Transverse colon (tissue), 4 donors: ENCODE data around the gene COL4A5. TPM values are rescaled to one million over a fixed set of nuclear protein-coding genes. Genes with fewer than 3 reads are reported as not detected.

Experiments
- DNase-seq: peaks from one replicate; pipeline ENCODE4 v3.0.0-alpha.2; 2019
- H3K27ac ChIP-seq, 4 donors: fragments of 200-600 bp; sonication (generic); 2 replicates each; pipeline ENCODE4 v1.5.1; 2016 to 2018; ENCODE audit warnings: inconsistent platforms in 4 of 4
- H3K27me3 ChIP-seq: fragments of 200-600 bp; sonication (generic); 2 replicates; pipeline ENCODE4 v1.5.1; 2017; ENCODE audit warnings: inconsistent platforms
- H3K36me3 ChIP-seq, 4 donors: fragments of 200-600 bp; sonication (generic); 2 replicates each; pipeline ENCODE4 v1.5.1; 2017 to 2019; ENCODE audit warnings: inconsistent platforms in 4 of 4
- H3K4me1 ChIP-seq, 4 donors: fragments of 200-600 bp; sonication (generic); 2 replicates each; pipeline ENCODE4 v1.5.1; 2017 to 2020; ENCODE audit warnings: inconsistent platforms in 4 of 4
- H3K4me3 ChIP-seq, 4 donors: fragments of 200-600 bp; sonication (generic); 1 replicate in 1 of 4; 2 replicates in 3 of 4; pipeline versions ENCODE4 v1.5.1 to v1.6.1; 2017 to 2019; ENCODE audit warnings: inconsistent platforms in 4 of 4
- H3K9me3 ChIP-seq, 2 donors: fragments of 200-600 bp; sonication (generic); 2 replicates each; pipeline ENCODE4 v1.5.1; 2017 to 2019; ENCODE audit warnings: inconsistent platforms in 2 of 2
- EP300 ChIP-seq: sonication (generic); formaldehyde crosslinking; IDR thresholded peaks from one replicate; pipeline ENCODE4 v1.6.1; 2017; ENCODE audit warnings: antibody characterized with exemption, low read depth
- POLR2A ChIP-seq: fragments of 450-650 bp; IDR thresholded peaks from one replicate; pipeline ENCODE4 v1.6.1; 2016; ENCODE audit warnings: antibody characterized with exemption, mild to moderate bottlenecking, moderate library complexity
- POLR2AphosphoS5 ChIP-seq, 3 donors: sonication (generic); formaldehyde crosslinking; IDR thresholded peaks; one replicate each; pipeline ENCODE4 v1.6.1; 2016; ENCODE audit warnings: antibody characterized with exemption in 3 of 3
- WGBS, 2 donors: methylation state at CpG; one replicate each; pipeline ENCODE4 v1.1.5; 2018; ENCODE audit warnings: low coverage in 1 of 2; 5-methylcytosine and 5-hydroxymethylcytosine counted together
- in situ Hi-C, 4 donors: fragments of 200-750 bp; cut with MboI; loops; one replicate each; pipeline versions ENCODE4 v1.15.0 to v1.15.1; 2017; ENCODE audit warnings: low sequenced_read_pairs in 3 of 4, low pct_ligation_motif_present in 1 of 4, low pct_unique_long_range_greater_than_20kb in 1 of 4
- intact Hi-C: fragments of 100-400 bp; cut with DNase I; formaldehyde crosslinking; loops from one replicate; pipeline ENCODE4 v1.15.1; 2023; ENCODE audit warnings: low total_unique reads
- total RNA-seq, 4 donors: library from RNA; depleted of rRNA; stranded (reverse); fragments of >200 nt; gene quantifications; one replicate each; pipeline ENCODE4 v1.1.0, GENCODE V29; 2016
- TF ChIP-seq, protein P1 (sequence below), 5 experiments: fragments of 200-600 bp in 3 of 5; fragments of 450-650 bp in 2 of 5; sonication (generic) in 3 of 5; IDR thresholded peaks; 1 replicate in 2 of 5; 2 replicates in 3 of 5; pipeline ENCODE4 v1.5.1; 2016 to 2017; ENCODE audit warnings: antibody characterized with exemption in 5 of 5, inconsistent platforms in 3 of 5, mild to moderate bottlenecking in 2 of 5, moderate library complexity in 1 of 5

The COL4A5 gene
- total RNA-seq, 4 donors from 2014 or later = 0.75 to 8.1 (median 2.8) TPM

DNA sequence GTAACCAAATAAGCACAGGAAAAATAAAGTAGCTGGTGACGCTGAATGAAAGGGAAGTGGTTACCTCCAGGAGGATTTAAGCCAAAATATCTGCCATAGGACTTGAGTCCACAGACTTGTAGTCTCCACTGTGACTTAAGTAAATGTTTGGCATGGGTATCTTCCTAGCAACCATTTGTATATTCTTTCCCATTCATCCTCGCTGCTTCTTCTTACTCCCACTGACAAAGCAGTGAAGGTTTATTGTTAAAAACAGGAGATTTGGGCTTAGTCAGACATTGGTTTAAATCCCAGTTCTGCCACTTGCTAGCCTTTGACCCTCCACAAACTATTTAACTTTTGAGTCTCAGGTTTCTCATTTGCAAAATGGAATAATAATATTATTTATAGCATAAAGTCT is 23.7 kb upstream of the COL4A5 start:
- 49 to 50% methylated on average over 2 of the region's 2 CpGs for WGBS, 2 donors
- no peak overlapping the region for H3K27ac ChIP-seq

DNA sequence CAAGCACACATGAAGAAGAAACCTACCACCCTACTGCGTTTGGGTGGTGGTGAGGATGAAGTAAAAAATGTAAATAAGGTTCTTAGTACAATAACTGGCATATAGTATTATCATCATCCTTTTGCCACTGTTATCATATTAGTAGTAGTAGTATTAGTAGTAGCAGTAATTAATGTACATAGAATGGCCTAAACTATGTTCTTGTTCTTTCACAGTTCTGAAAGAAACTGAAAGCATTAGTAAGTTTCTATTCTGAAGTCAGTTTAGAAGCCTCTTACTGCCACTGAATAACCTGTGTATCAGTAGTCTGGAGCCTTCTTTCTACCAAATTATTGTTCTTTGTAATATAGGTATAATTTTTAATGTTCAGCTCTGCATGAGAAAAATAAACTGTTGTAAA is 22.4 kb upstream of the COL4A5 start:
- H3K27ac ChIP-seq = no peak overlapping the region
- no peak for DNase-seq
- H3K36me3 ChIP-seq = no peaks in the 10 kb centered on the region
- in situ Hi-C loops (no loop called here), intact Hi-C loops (no loop called here)
- TF ChIP-seq POLR2A = no peak
- TF ChIP-seq, protein P1, sequence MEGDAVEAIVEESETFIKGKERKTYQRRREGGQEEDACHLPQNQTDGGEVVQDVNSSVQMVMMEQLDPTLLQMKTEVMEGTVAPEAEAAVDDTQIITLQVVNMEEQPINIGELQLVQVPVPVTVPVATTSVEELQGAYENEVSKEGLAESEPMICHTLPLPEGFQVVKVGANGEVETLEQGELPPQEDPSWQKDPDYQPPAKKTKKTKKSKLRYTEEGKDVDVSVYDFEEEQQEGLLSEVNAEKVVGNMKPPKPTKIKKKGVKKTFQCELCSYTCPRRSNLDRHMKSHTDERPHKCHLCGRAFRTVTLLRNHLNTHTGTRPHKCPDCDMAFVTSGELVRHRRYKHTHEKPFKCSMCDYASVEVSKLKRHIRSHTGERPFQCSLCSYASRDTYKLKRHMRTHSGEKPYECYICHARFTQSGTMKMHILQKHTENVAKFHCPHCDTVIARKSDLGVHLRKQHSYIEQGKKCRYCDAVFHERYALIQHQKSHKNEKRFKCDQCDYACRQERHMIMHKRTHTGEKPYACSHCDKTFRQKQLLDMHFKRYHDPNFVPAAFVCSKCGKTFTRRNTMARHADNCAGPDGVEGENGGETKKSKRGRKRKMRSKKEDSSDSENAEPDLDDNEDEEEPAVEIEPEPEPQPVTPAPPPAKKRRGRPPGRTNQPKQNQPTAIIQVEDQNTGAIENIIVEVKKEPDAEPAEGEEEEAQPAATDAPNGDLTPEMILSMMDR (IDR thresholded peaks at IDR 0.05) = no peak
- no peak for TF ChIP-seq EP300
- no peak for TF ChIP-seq POLR2AphosphoS5 (IDR thresholded peaks at IDR 0.05)
- no peaks in the 10 kb centered on the region for H3K27me3 ChIP-seq
- no peak overlapping the region for H3K4me3 ChIP-seq
- no peaks in the 10 kb centered on the region for H3K4me1 ChIP-seq
- H3K9me3 ChIP-seq = no peaks in the 10 kb centered on the region
- WGBS, 2 donors = 23% methylated on average over 1 of the region's 1 CpG; no CpG with 5 or more reads in 1 of the 2 donors

More for the DNA sequence above, 23.7 kb upstream of the COL4A5 start:
- H3K27me3 ChIP-seq = no peaks in the 10 kb centered on the region
- H3K4me3 ChIP-seq = no peak overlapping the region
- TF ChIP-seq, protein P1 (IDR thresholded peaks at IDR 0.05) = no peak
- TF ChIP-seq POLR2AphosphoS5 (IDR thresholded peaks at IDR 0.05) (no peak), POLR2A (no peak), EP300 (no peak)
- no peaks in the 10 kb centered on the region for H3K36me3 ChIP-seq
- in situ Hi-C loops = no loop called here
- H3K9me3 ChIP-seq = no peaks in the 10 kb centered on the region
- intact Hi-C loops = no loop called here
- H3K4me1 ChIP-seq = no peaks in the 10 kb centered on the region
- DNase-seq = no peak

DNA sequence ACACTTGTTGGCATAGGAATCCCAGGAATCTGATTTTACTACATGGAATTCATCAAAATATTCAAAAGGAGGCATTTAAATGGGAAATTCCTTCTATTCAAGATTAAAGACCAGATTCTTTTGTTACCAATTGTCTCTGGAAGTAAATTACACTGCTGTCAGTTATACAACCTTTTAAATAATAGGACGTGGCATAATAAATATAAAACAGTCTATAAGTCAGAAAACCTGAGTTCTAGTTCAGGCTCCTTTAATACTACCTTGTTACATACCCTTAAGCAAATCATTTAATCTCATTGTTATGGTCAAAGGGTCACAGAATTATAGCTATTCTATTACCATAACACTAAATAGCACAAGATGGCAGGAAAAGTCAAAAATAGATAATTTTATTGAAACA is 20.2 kb upstream of the COL4A5 start:
- no peaks in the 10 kb centered on the region for H3K4me1 ChIP-seq
- H3K9me3 ChIP-seq = no peaks in the 10 kb centered on the region
- intact Hi-C loops (no loop called here), in situ Hi-C loops (no loop called here)
- 52 to 83% methylated on average over 1 of the region's 1 CpG for WGBS, 2 donors
- no peak for DNase-seq
- H3K4me3 ChIP-seq = no peak overlapping the region
- TF ChIP-seq, protein P1 (IDR thresholded peaks at IDR 0.05) = no peak
- TF ChIP-seq EP300 (no peak), POLR2A (no peak), POLR2AphosphoS5 (IDR thresholded peaks at IDR 0.05) (no peak)
- H3K36me3 ChIP-seq = no peaks in the 10 kb centered on the region
- no peaks in the 10 kb centered on the region for H3K27me3 ChIP-seq
- H3K27ac ChIP-seq = no peak overlapping the region

DNA sequence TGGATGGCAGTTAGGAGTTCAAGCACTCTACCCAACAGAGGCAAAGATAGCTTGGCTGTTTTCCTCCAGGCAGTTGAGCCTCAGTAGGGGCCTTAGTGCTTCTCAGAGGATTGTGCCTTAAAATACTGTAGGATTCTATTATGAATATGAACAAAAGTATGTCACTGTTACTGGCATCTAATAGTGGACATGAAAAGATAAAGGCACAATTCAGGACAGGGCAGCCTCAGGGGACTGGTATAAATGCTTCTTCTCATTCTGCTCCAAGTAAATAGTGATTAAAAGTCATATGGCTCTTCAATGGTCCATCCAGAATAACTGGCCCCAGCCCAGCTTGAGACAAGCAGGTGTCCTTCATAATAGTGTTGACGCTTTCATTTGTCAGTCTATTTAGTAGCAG is 19.2 kb upstream of the COL4A5 start:
- DNase-seq = no peak
- Histone ChIP-seq H3K4me1 (no peaks in the 10 kb centered on the region), H3K9me3 (no peaks in the 10 kb centered on the region), H3K27ac (no peak overlapping the region), H3K4me3 (no peak overlapping the region), H3K36me3 (no peaks in the 10 kb centered on the region), H3K27me3 (no peaks in the 10 kb centered on the region)
- TF ChIP-seq POLR2AphosphoS5 (IDR thresholded peaks at IDR 0.05) = no peak
- TF ChIP-seq POLR2A = no peak
- TF ChIP-seq, protein P1 (IDR thresholded peaks at IDR 0.05) = no peak
- no peak for TF ChIP-seq EP300
- intact Hi-C loops = no loop called here
- WGBS, 2 donors = 71 to 73% methylated on average over 1 of the region's 1 CpG
- in situ Hi-C loops = no loop called here
